GM18526 (cell line): ENCODE results near the gene PTOV1.

Experiments used
- POLR2A ChIP-seq: IDR thresholded peaks from 3 replicates; pipeline ENCODE4 v1.6.1; 2011; ENCODE audit not compliant: insufficient read length; ENCODE audit errors: extremely low read depth

Gene PTOV1

DNA sequence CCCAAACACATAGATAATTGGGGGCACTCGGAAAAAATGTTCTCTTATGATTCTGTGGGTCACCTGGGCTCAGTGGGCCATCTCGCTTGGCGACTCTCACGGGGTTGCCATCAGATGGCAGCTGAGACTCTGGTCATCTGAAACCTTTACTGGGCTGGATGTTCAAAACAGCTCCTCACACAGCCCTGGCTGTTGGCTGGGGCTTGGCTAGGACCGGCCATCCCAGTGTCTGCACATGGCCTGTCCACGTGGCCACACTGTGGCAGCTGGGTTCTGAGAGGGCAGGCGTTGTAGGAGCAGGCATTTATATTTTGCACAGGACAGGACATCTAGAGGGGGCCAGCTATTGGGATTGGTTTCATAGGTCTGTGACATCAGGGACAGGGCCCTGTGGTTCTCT lies 17.4 kb upstream of the PTOV1 start:
- no peak for TF ChIP-seq POLR2A

DNA sequence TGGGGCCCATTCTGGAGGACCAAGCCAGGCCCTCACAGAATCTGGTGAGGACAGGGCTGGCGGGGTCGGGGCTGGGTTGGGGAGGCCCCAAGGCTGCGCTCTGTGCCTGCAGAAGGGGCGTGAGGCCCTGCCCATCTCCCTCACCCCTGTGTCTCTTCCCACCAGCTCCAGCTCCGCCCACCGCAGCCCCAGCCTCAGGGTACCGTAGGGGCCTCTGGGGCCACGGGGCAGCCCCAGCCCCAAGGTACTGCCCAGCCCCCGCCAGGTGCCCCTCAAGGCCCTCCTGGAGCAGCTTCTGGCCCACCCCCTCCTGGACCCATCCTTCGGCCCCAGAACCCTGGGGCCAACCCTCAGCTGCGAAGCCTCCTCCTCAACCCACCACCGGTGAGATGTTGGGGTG lies 15.4 kb upstream of the PTOV1 start:
- no peak for TF ChIP-seq POLR2A

- TF ChIP-seq POLR2A: no peak
Observed at GRCh38 chr19:49836176-49837008, 14.6 kb upstream of the PTOV1 start.

GRCh38 chr19:49837009-49837310 lies 14.0 kb upstream of the PTOV1 start:
- TF ChIP-seq POLR2A: no peak

GRCh38 chr19:49837425-49837824 lies 13.5 kb upstream of the PTOV1 start:
- TF ChIP-seq POLR2A: no peak

GRCh38 chr19:49838885-49839588 lies 11.9 kb upstream of the PTOV1 start:
- no peak for TF ChIP-seq POLR2A

GRCh38 chr19:49839713-49840112 lies 11.2 kb upstream of the PTOV1 start:
- no peak for TF ChIP-seq POLR2A

DNA sequence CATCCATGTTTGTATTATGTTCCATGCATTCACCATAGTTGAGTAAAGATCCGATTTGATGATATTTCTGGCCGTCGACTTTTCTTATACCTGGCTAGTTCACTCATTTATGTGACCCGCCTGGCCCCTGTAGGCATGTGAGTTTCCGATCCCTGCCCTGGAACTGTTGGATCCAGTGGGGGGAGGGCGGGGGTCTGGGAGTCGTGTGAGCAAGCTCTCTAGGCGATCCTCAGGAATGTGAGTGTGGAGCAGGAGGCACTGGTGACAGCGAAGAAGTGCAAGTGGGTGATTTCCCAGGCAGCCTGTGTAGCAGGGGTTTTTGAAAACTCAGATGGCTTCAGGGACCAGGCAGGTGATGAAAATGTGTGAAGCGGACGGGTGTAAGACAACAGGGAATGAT lies 10.6 kb upstream of the PTOV1 start:
- TF ChIP-seq POLR2A: no peak

GRCh38 chr19:49840736-49841249 lies 10.2 kb upstream of the PTOV1 start:
- TF ChIP-seq POLR2A: no peak

DNA sequence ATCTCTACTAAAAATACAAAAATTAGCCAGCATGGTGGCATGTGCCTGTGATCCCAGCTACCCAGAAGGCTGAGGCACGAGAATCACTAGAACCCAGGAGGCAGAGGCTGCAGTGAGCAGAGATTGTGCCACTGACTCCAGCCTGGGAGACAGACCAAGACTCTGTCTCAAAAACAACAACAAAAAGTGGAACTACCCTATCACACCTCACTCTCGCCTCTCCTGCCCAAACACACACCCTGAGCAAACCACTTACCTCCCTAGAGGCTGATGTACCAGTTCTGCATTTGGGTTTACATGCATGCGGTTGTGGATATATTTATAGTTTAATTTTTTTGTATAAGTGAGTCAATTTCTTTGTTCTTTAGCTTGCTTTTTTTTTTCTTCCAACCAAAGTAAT lies 7.7 kb upstream of the PTOV1 start:
- TF ChIP-seq POLR2A: no peak

GRCh38 chr19:49844138-49845095 lies 6.5 kb upstream of the PTOV1 start:
- no peak for TF ChIP-seq POLR2A

DNA sequence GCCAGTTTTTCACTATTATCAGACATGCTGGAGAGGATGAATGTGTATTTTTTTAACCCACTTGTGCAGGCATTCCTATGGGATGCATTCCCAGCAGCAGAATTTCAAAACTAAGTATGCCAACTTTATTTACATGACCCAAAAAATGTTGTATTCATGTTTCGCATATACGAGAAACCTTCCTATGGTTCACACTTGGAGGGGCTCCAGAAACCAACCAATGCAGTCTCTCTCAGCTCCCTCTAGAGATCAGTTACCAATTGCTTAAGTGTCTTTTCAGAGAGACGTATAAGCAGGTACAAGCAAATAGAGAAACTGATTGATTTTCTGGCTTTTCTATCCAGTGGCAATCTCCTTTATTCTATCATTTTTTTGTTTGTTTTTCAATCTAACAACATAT lies 5.5 kb upstream of the PTOV1 start:
- no peak for TF ChIP-seq POLR2A

GRCh38 chr19:49846408-49846807 lies 4.6 kb upstream of the PTOV1 start:
- no peak for TF ChIP-seq POLR2A

DNA sequence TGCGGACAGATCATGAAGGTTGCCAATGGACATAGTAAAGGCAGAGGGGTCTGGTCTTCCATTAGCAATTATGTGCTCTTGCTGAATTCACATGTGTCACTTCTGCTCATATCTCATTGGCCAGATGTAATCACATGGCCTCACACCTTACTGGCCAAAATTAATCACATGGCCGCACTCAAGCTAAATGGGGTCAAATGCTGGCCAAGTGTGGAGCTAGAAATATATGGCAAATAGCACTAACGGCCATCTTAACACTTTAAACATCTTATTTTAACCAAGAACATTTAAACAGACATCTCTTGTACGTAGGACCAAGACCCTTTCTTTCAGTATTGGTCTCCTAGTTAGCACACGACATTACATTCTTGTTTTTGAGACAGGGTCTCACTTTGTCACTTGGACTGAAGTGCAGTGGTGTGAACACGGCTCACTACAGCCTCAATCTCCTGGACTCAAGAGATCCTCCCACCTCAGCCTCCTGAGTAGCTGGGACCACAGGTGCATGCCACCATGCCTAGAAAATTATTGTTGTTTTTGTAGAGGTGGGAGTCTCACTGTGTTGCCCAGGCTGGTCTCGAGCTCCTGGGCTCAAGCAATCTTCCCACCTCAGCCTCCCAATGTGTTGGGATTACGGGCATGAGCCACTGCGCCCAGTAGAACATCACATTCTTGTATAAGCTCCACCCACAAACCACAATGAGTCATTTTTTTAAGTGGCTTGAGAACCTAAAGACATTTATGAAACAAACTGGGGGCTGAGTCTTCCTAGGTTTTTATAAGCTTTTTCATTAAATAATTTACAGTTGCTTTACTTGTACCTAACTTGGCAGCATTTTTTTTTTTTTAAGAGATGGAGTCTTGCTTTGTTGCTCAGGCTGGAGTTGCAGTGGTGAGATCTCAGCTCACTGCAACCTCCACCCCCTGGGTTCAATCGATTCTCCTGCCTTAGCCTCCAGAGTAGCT lies 2.9 kb upstream of the PTOV1 start:
- no peak for TF ChIP-seq POLR2A
